GM12878 (cell line): Measurements from ENCODE around the gene SUGP1. TPM values are rescaled to one million over a fixed set of nuclear protein-coding genes. Genes with fewer than 3 reads are reported as not detected.
A peak's percentile ranks its signal among the peaks of the same experiment; 100 is the strongest.

Experiments
- CEBPB ChIP-seq, 2 experiments: fragments of 150-350 bp in 1 of 2; IDR thresholded peaks; 2 replicates each; pipeline ENCODE4 v1.6.1; 2012 to 2014; ENCODE audit warnings: low read depth in 2 of 2, low read length in 2 of 2, borderline replicate concordance in 1 of 2, inconsistent platforms in 1 of 2
- CEBPZ ChIP-seq: fragments of 150-350 bp; IDR thresholded peaks from 2 replicates; pipeline ENCODE4 v1.6.1; 2016; ENCODE audit warnings: low read depth, low read length
- CHD4 ChIP-seq: fragments of 200-600 bp; sonication (generic); IDR thresholded peaks from 2 replicates; pipeline ENCODE4 v1.6.1; 2016; ENCODE audit warnings: mild to moderate bottlenecking
- ELK1 ChIP-seq: IDR thresholded peaks from 2 replicates; pipeline ENCODE4 v1.6.1; 2012; ENCODE audit warnings: low read depth, low read length, improper control_type of control experiment
- FOS ChIP-seq: IDR thresholded peaks from 3 replicates; pipeline ENCODE4 v1.6.1; 2011; ENCODE audit warnings: borderline replicate concordance; ENCODE audit not compliant: insufficient read length; ENCODE audit errors: extremely low read depth
- MEF2A ChIP-seq: IDR thresholded peaks from 2 replicates; pipeline ENCODE4 v1.6.1; 2011; ENCODE audit warnings: low read depth, mild to moderate bottlenecking, low read length, moderate library complexity; ENCODE audit not compliant: insufficient read depth
- MXI1 ChIP-seq: fragments of 150-350 bp; IDR thresholded peaks from 2 replicates; pipeline ENCODE4 v1.6.1; 2011; ENCODE audit warnings: low read depth, mild to moderate bottlenecking, inconsistent platforms, low read length, improper control_type of control experiment
- NRF1 ChIP-seq: conservative IDR thresholded peaks from 2 replicates; pipeline ENCODE4 v1.6.1; 2011; ENCODE audit warnings: mild to moderate bottlenecking, low read depth, low read length, improper control_type of control experiment
- REST ChIP-seq: IDR thresholded peaks from 2 replicates; pipeline ENCODE4 v1.6.1; 2012; ENCODE audit warnings: mild to moderate bottlenecking, low read depth, low read length
- SP1 ChIP-seq: IDR thresholded peaks from one replicate; pipeline ENCODE4 v1.6.1; 2011; ENCODE audit warnings: low read depth, low read length
- TCF7 ChIP-seq: IDR thresholded peaks from 2 replicates; pipeline ENCODE4 v1.6.1; 2014; ENCODE audit warnings: antibody characterized with exemption, borderline replicate concordance
- ZBTB4 ChIP-seq: fragments of 450-650 bp; formaldehyde crosslinking; IDR thresholded peaks from 2 replicates; pipeline ENCODE4 v1.4.0; 2022; ENCODE audit warnings: mild to moderate bottlenecking, moderate library complexity
- polyA plus RNA-seq, 11 experiments: library from polyadenylated mRNA; depleted of rRNA in 4 of 11; unstranded in 6 of 11; stranded (reverse) in 5 of 11; fragments of >200 nt; fragmentation: Nextera tagmentation in 4 of 11; fragmentation: Illumina TruSeq in 1 of 11; extraction: Ambion mirVana in 4 of 11; extraction: Trizol in 1 of 11; gene quantifications; 1 replicate in 1 of 11; 2 replicates in 10 of 11; pipeline versions ENCODE4 v1.2.1 to v1.2.3, GENCODE V29; 2011 to 2016; ENCODE audit warnings: inconsistent platforms in 2 of 11, missing spikeins in 2 of 11, low read depth in 1 of 11
- total RNA-seq, 4 experiments: library from RNA; depleted of rRNA in 3 of 4; stranded (reverse); fragments of >200 nt in 3 of 4; fragmentation: Illumina TruSeq in 1 of 4; extraction: Trizol in 1 of 4; gene quantifications; 2 replicates each; pipeline versions ENCODE4 v1.2.1 to v1.2.3, GENCODE V29; 2013 to 2021

Gene SUGP1
- total and polyA plus RNA-seq, 10 of the 15 experiments (the other 5 are each of a cell fraction or from before 2014, with no cell fraction given), result 1.6 to 70.2 (median 38.4) TPM

DNA sequence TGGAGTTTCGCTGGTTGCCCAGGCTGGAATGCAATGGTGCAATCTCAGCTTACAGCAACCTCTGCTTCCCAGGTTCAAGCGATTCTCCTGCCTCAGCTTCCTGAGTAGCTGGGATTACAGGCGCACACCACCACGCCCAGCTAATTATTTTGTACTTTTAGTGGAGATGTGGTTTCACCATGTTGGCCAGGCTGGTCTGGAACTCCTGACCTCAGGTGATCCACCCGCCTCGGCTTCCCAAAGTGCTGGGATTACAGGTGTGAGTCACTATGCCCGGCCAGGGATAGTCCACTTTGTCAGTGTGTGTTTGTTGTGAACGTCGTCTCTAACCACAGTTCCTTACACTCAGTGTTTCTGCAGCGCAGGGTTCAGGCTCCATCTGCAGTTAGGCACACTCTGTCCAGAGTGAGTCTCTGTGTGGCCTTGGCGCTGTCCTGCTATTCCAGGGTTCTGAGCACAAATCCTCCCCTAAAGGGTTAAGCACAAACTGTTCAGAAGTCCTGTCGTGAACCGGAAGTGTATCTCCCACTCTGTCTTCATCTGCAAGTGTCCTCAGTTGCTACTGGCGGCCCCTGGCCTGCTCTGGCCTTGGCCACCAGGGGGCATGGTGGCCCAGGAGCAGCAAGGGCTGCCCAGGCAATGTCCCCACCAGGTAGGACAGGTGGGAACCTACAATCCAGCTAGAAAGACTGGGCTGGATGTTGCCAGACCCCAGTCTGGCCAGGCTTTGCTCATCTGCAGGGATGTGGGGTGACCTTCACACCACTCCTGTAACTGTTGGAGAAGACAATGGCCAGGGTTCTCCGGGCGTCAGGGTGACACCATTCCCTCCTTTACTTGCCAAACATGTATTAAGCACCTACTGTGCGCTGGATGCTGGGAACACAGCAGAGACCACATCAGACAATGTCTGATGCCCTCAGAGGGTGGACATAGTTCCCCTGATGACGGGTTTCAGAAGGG lies 46.4 kb upstream of the SUGP1 start (continued):
- no peak for TF ChIP-seq CEBPZ
- no peak for TF ChIP-seq FOS
- TF ChIP-seq REST, result no peak
- peak; percentile 40; the same call in 1 of the 2 replicates for TF ChIP-seq ELK1
- TF ChIP-seq CHD4, result no peak
- no peak for TF ChIP-seq CEBPB (IDR thresholded peaks at IDR 0.05; ENCODE audit: borderline replicate concordance in 1 of 2, low read depth in 2 of 2, low read length in 2 of 2)
- no peak for TF ChIP-seq ZBTB4
- no peak for TF ChIP-seq NRF1
- TF ChIP-seq SP1, result no peak
- TF ChIP-seq TCF7, result no peak
- no peak for TF ChIP-seq MEF2A
- no peak for TF ChIP-seq MXI1
